SK-N-SH treated with all-trans-retinoic acid at 6 μM for 48 hours (cell line): ENCODE results near the gene NINJ2.

Experiments
- ATAC-seq: fragments of 200-7000 bp; cut with Tn5 transposase; 3 replicates; pipeline ENCODE4 v1.9.1; 2020; ENCODE audit warnings: mild to moderate bottlenecking, moderate library complexity
- BACH2 ChIP-seq: fragments of 250-450 bp; sonication (Bioruptor Pico); IDR thresholded peaks from 2 replicates; pipeline ENCODE4 v1.9.0; 2021; ENCODE audit warnings: mild to moderate bottlenecking, borderline replicate concordance
- CREB5 ChIP-seq: fragments of 250-450 bp; sonication (Bioruptor Pico); IDR thresholded peaks from 2 replicates; pipeline ENCODE4 v1.5.1; 2020; ENCODE audit warnings: low read depth, mild to moderate bottlenecking, moderate library complexity
- CSDC2 ChIP-seq: fragments of 250-450 bp; sonication (Bioruptor Pico); IDR thresholded peaks from 2 replicates; pipeline ENCODE4 v1.5.0; 2020; ENCODE audit warnings: mild to moderate bottlenecking, moderate library complexity
- CSRNP3 ChIP-seq: fragments of 250-450 bp; sonication (Bioruptor Pico); IDR thresholded peaks from 2 replicates; pipeline ENCODE4 v1.5.1; 2021; ENCODE audit warnings: mild to moderate bottlenecking, moderate library complexity
- ESRRG ChIP-seq: fragments of 250-450 bp; sonication (Bioruptor Pico); IDR thresholded peaks from 2 replicates; pipeline ENCODE4 v1.6.1; 2021; ENCODE audit warnings: mild to moderate bottlenecking
- GLIS3 ChIP-seq: fragments of 250-450 bp; sonication (Bioruptor Pico); IDR thresholded peaks from 2 replicates; pipeline ENCODE4 v1.5.0; 2020; ENCODE audit warnings: mild to moderate bottlenecking, moderate library complexity
- ISL1 ChIP-seq: fragments of 250-450 bp; sonication (Bioruptor Pico); IDR thresholded peaks from 2 replicates; pipeline ENCODE4 v2.1.2; 2022; ENCODE audit warnings: mild to moderate bottlenecking, moderate library complexity
- OSR1 ChIP-seq: fragments of 250-450 bp; sonication (Bioruptor Pico); IDR thresholded peaks from 2 replicates; pipeline ENCODE4 v1.8.0; 2022; ENCODE audit warnings: moderate library complexity, mild to moderate bottlenecking, inconsistent platforms
- POU6F1 ChIP-seq: fragments of 250-450 bp; sonication (Bioruptor Pico); IDR thresholded peaks from 2 replicates; pipeline ENCODE4 v1.8.0; 2021; ENCODE audit warnings: low read depth, mild to moderate bottlenecking, moderate library complexity, borderline replicate concordance
- PPARA ChIP-seq: fragments of 250-450 bp; sonication (Bioruptor Pico); IDR thresholded peaks from 2 replicates; pipeline ENCODE4 v1.5.0; 2020; ENCODE audit warnings: mild to moderate bottlenecking, borderline replicate concordance
- RARB ChIP-seq: fragments of 250-450 bp; sonication (Bioruptor Pico); IDR thresholded peaks from 2 replicates; pipeline ENCODE4 v1.8.0; 2021; ENCODE audit warnings: mild to moderate bottlenecking, moderate library complexity
- SNAI2 ChIP-seq: fragments of 250-450 bp; sonication (Bioruptor Pico); IDR thresholded peaks from 2 replicates; pipeline ENCODE4 v1.5.0; 2020; ENCODE audit warnings: mild to moderate bottlenecking, moderate library complexity
- TCF4 ChIP-seq: fragments of 250-450 bp; sonication (Bioruptor Pico); IDR thresholded peaks from 2 replicates; pipeline ENCODE4 v1.8.0; 2021; ENCODE audit warnings: mild to moderate bottlenecking, moderate library complexity, borderline replicate concordance
- TOX ChIP-seq: fragments of 250-450 bp; sonication (Bioruptor Pico); IDR thresholded peaks from 2 replicates; pipeline ENCODE4 v1.8.0; 2021; ENCODE audit warnings: mild to moderate bottlenecking, moderate library complexity, borderline replicate concordance
- TSHZ2 ChIP-seq: fragments of 250-450 bp; sonication (Bioruptor Pico); IDR thresholded peaks from 2 replicates; pipeline ENCODE4 v1.5.0; 2020; ENCODE audit warnings: mild to moderate bottlenecking, moderate library complexity
- ZFP3 ChIP-seq: fragments of 250-450 bp; sonication (Bioruptor Pico); IDR thresholded peaks from 2 replicates; pipeline ENCODE4 v1.5.0; 2020; ENCODE audit warnings: mild to moderate bottlenecking, moderate library complexity
- ZNF565 ChIP-seq: fragments of 450-650 bp; formaldehyde crosslinking; conservative IDR thresholded peaks from 2 replicates; pipeline ENCODE4 v1.5.0; 2020; ENCODE audit warnings: low read depth, mild to moderate bottlenecking, moderate library complexity
- ZNF70 ChIP-seq: fragments of 450-650 bp; formaldehyde crosslinking; IDR thresholded peaks from 2 replicates; pipeline ENCODE4 v1.5.0; 2020; ENCODE audit warnings: mild to moderate bottlenecking, moderate library complexity
- ZNF8 ChIP-seq: fragments of 450-650 bp; formaldehyde crosslinking; IDR thresholded peaks from 2 replicates; pipeline ENCODE4 v1.5.0; 2020; ENCODE audit warnings: mild to moderate bottlenecking, moderate library complexity

The NINJ2 gene

GRCh38 chr12:638953-639557, 24.2 kb downstream of the NINJ2 start:
- ATAC-seq, result no peak
- no peak for TF ChIP-seq BACH2 (CRISPR knock-in tag)
- no peak for TF ChIP-seq PPARA (CRISPR knock-in tag)
- TF ChIP-seq ZNF565 (CRISPR knock-in tag), result no peak
- TF ChIP-seq TCF4, result no peak
- no peak for TF ChIP-seq POU6F1 (CRISPR knock-in tag)
- no peak for TF ChIP-seq CSDC2
- TF ChIP-seq OSR1 (CRISPR knock-in tag), result no peak
- no peak for TF ChIP-seq CREB5 (CRISPR knock-in tag)
- no peak for TF ChIP-seq TOX (CRISPR knock-in tag)
- no peak for TF ChIP-seq ZNF8 (CRISPR knock-in tag)
- TF ChIP-seq CSRNP3 (CRISPR knock-in tag), result no peak
- no peak for TF ChIP-seq SNAI2 (CRISPR knock-in tag)

GRCh38 chr12:636632-637031, 26.6 kb downstream of the NINJ2 start:
- TF ChIP-seq CREB5 (CRISPR knock-in tag) (no peak), GLIS3 (CRISPR knock-in tag) (no peak), TCF4 (no peak), POU6F1 (CRISPR knock-in tag) (no peak), ISL1 (CRISPR knock-in tag) (no peak), TSHZ2 (CRISPR knock-in tag) (no peak), ZNF8 (CRISPR knock-in tag) (no peak), SNAI2 (CRISPR knock-in tag) (no peak), CSRNP3 (CRISPR knock-in tag) (no peak), ZFP3 (no peak), CSDC2 (no peak), RARB (CRISPR knock-in tag) (no peak), OSR1 (CRISPR knock-in tag) (no peak), ZNF70 (CRISPR knock-in tag) (no peak), ESRRG (CRISPR knock-in tag) (no peak)
- ATAC-seq, result no peak
